IPS DF 6.9 (cell line): ENCODE measurements around the gene ZCCHC17.

ENCODE experiments used
- DNase-seq: peaks from one replicate; pipeline ENCODE4 v3.0.0-alpha.2; 2013; ENCODE audit warnings: low read depth, low spot score
- H3K27ac ChIP-seq: one replicate; pipeline ENCODE4 v1.5.1; 2013; ENCODE audit warnings: low read length, control low read depth
- H3K27me3 ChIP-seq: 2 replicates; pipeline ENCODE4 v1.6.1; 2013; ENCODE audit warnings: mild to moderate bottlenecking, low read length; ENCODE audit not compliant: control insufficient read depth, insufficient read depth
- H3K36me3 ChIP-seq: 2 replicates; pipeline ENCODE4 v1.6.1; 2013; ENCODE audit warnings: low read length; ENCODE audit not compliant: control insufficient read depth, insufficient read depth
- H3K4me1 ChIP-seq: 2 replicates; pipeline ENCODE4 v1.6.1; 2013; ENCODE audit warnings: low read length; ENCODE audit not compliant: control insufficient read depth, insufficient read depth
- H3K4me3 ChIP-seq: 2 replicates; pipeline ENCODE4 v1.5.1; 2013; ENCODE audit warnings: mild to moderate bottlenecking, low read length
- H3K9me3 ChIP-seq: 2 replicates; pipeline ENCODE4 v1.6.1; 2013; ENCODE audit warnings: low read length, inconsistent platforms; ENCODE audit not compliant: control insufficient read depth, insufficient read depth
- WGBS: extraction: QIAGEN DNeasy Blood & Tissue Kit; methylation state at CpG from one replicate; pipeline ENCODE4 v1.1.7; 2013; ENCODE audit warnings: mixed read lengths, missing lambda C conversion rate; ENCODE audit not compliant: insufficient read length, insufficient coverage; 5-methylcytosine and 5-hydroxymethylcytosine counted together

The ZCCHC17 gene

DNA sequence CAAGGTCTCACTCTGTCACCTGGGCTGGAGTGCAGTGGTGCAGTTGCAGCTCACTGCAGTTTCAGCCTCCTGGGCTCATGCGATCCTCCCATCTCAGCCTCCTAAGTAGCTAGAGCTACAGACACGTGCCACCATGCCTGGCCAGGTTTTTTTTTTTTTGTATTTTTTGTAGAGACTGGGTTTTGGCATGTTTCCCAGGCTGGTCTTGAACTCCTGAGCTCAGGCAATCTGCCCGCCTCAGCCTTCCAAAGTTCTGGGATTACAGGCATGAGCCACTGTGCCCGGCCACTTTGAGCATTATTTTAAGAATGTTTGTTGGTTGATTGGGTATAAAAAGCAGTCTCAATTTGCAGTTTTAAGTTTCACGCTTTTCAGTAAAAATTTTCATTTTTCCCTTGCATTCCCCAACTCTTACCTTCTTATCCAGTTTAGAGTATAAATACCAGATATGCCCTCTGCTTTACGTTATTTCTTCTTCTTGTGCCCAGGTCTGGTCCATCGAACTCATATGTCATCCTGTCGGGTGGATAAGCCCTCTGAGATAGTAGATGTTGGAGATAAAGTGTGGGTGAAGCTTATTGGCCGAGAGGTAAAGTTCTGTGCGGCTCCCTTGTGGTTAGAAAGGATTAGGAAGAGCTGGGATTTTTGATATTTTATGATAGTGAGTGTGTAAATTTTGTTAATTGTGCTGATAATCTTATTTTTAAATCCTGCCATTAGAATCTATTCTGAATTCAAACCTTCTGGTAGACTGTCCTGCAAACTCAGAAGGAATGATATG lies 40.0 kb downstream of the ZCCHC17 start:
- Histone ChIP-seq H3K36me3 (no peaks in the 10 kb centered on the region; the same call in 1 of the 2 replicates), H3K27ac (no peak overlapping the region), H3K27me3 (no peaks in the 10 kb centered on the region), H3K4me1 (no peaks in the 10 kb centered on the region), H3K4me3 (no peak overlapping the region), H3K9me3 (no peaks in the 10 kb centered on the region)
- no peak for DNase-seq
- 100% methylated on average over 2 of the region's 10 CpGs for WGBS

GRCh38 chr1:31344503-31344902 lies 47.7 kb downstream of the ZCCHC17 start:
- H3K4me1 ChIP-seq = no peaks in the 10 kb centered on the region
- no peak overlapping the region for H3K4me3 ChIP-seq
- no peak overlapping the region for H3K27ac ChIP-seq
- H3K36me3 ChIP-seq = no peaks in the 10 kb centered on the region
- H3K27me3 ChIP-seq = no peaks in the 10 kb centered on the region
- no peaks in the 10 kb centered on the region for H3K9me3 ChIP-seq
- no peak for DNase-seq
- 100% methylated on average over 1 of the region's 1 CpG for WGBS

- H3K27me3 ChIP-seq = no peaks in the 10 kb centered on the region
- no peak for DNase-seq
- H3K4me1 ChIP-seq = no peaks in the 10 kb centered on the region
- H3K36me3 ChIP-seq = no peaks in the 10 kb centered on the region
- H3K27ac ChIP-seq = no peak overlapping the region
- H3K9me3 ChIP-seq = no peaks in the 10 kb centered on the region
- no CpG with 5 or more reads among the region's 2 CpGs for WGBS
- no peak overlapping the region for H3K4me3 ChIP-seq
These were observed 48.8 kb downstream of the ZCCHC17 start for GRCh38 chr1:31345635-31346034.

DNA sequence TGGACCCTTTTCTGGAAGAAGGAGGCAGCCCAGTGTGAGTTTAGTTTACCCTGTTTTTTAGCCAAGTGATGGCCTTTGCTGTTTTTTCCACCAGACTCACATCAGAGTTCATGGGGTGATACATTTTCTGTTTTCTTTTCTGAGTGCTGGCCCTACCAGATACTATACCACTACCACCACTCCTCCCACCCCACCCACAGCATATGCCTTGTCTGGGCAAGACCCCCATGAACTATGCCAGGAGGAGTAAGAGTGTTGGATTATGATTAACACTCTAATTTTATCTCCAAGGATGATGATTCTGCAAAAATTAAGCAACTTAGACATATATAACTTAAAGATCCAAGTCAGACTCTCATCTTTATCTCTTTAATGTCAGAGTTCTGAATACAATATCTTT lies 50.0 kb downstream of the ZCCHC17 start:
- H3K36me3 ChIP-seq = no peaks in the 10 kb centered on the region; the same call in 1 of the 2 replicates
- DNase-seq = no peak

DNA sequence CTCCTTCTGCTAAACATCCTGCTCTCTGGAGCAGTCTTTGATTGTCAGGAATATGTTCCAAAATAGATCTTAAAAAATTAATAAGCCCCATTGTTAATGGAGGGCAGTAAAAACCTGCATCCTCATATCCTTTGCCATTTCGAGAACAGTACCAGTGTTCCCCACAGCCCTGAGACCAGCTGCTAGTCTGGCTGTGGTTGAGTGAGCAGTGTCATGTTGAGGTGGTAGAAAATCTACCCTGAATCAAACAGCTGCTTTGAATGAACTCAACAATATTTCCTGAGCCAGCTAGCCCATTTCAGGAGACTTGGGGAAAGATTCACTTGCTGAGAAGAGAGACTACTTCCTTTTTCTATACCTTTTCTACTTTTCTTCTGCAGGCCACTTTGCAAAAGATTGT lies 51.6 kb downstream of the ZCCHC17 start:
- WGBS = no CpG with 5 or more reads among the region's 1 CpG
- DNase-seq = no peak
- Histone ChIP-seq H3K4me1 (no peaks in the 10 kb centered on the region), H3K36me3 (no peaks in the 10 kb centered on the region; the same call in 1 of the 2 replicates), H3K27me3 (no peaks in the 10 kb centered on the region), H3K9me3 (no peaks in the 10 kb centered on the region), H3K4me3 (no peak overlapping the region), H3K27ac (no peak overlapping the region)

More for the DNA sequence above, 50.0 kb downstream of the ZCCHC17 start:
- Histone ChIP-seq H3K4me1 (no peaks in the 10 kb centered on the region), H3K27me3 (no peaks in the 10 kb centered on the region), H3K4me3 (no peak overlapping the region), H3K27ac (no peak overlapping the region), H3K9me3 (no peaks in the 10 kb centered on the region)

DNA sequence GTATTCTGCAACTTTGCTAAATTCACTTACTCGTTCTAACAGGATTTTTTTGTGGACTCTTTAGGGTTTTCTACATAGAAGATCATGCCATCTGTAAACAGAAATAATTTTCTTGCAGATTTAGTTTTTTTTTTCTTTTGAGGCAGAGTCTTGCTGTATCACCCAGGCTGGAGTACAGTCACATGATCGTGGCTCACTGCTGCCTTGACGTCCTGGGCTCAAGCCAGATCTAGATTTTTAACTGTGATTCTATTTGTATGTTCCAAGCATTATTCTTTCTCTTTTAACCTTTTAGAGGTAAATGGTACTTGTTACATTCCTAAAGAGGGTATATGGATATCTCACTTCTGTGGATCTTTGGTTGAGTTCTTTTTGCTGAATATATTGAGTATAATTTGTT lies 57.5 kb downstream of the ZCCHC17 start:
- no peaks in the 10 kb centered on the region; the same call in 1 of the 2 replicates for H3K27me3 ChIP-seq
- no CpG with 5 or more reads among the region's 3 CpGs for WGBS
- DNase-seq = no peak
- no peak overlapping the region for H3K27ac ChIP-seq
- H3K36me3 ChIP-seq = no peaks in the 10 kb centered on the region; the same call in 1 of the 2 replicates
- no peaks in the 10 kb centered on the region for H3K4me1 ChIP-seq
- H3K9me3 ChIP-seq = no peaks in the 10 kb centered on the region
- no peak overlapping the region for H3K4me3 ChIP-seq

- no peaks in the 10 kb centered on the region; the same call in 1 of the 2 replicates for H3K36me3 ChIP-seq
- no peaks in the 10 kb centered on the region for H3K4me1 ChIP-seq
- no peak overlapping the region for H3K27ac ChIP-seq
- H3K9me3 ChIP-seq = no peaks in the 10 kb centered on the region
- no CpG with 5 or more reads among the region's 2 CpGs for WGBS
- H3K4me3 ChIP-seq = no peak overlapping the region
- DNase-seq = no peak
- no peaks in the 10 kb centered on the region; the same call in 1 of the 2 replicates for H3K27me3 ChIP-seq
These were observed 59.6 kb downstream of the ZCCHC17 start for GRCh38 chr1:31356427-31356826.

GRCh38 chr1:31361607-31362006 lies 64.8 kb downstream of the ZCCHC17 start:
- 0 out of 2 replicates have a peak, but pooled peaks cover 5% of the 10 kb centered on the region for H3K36me3 ChIP-seq
- no CpG with 5 or more reads among the region's 6 CpGs for WGBS

GRCh38 chr1:31362032-31362431 lies 65.2 kb downstream of the ZCCHC17 start:
- H3K36me3 ChIP-seq = 0 out of 2 replicates have a peak, but pooled peaks cover 5% of the 10 kb centered on the region
- peaks cover 4% of the 10 kb centered on the region; the same call in 1 of the 2 replicates for H3K4me1 ChIP-seq
- no CpG with 5 or more reads among the region's 3 CpGs for WGBS
- no peak for DNase-seq
- no peaks in the 10 kb centered on the region; the same call in 1 of the 2 replicates for H3K27me3 ChIP-seq
- H3K9me3 ChIP-seq = no peaks in the 10 kb centered on the region
- no peak overlapping the region for H3K4me3 ChIP-seq
- no peak overlapping the region for H3K27ac ChIP-seq

More at GRCh38 chr1:31361607-31362006, 64.8 kb downstream of the ZCCHC17 start:
- Histone ChIP-seq H3K9me3 (no peaks in the 10 kb centered on the region), H3K27ac (no peak overlapping the region), H3K4me3 (no peak overlapping the region), H3K4me1 (peaks cover 3% of the 10 kb centered on the region; the same call in 1 of the 2 replicates), H3K27me3 (no peaks in the 10 kb centered on the region; the same call in 1 of the 2 replicates)
- no peak for DNase-seq

DNA sequence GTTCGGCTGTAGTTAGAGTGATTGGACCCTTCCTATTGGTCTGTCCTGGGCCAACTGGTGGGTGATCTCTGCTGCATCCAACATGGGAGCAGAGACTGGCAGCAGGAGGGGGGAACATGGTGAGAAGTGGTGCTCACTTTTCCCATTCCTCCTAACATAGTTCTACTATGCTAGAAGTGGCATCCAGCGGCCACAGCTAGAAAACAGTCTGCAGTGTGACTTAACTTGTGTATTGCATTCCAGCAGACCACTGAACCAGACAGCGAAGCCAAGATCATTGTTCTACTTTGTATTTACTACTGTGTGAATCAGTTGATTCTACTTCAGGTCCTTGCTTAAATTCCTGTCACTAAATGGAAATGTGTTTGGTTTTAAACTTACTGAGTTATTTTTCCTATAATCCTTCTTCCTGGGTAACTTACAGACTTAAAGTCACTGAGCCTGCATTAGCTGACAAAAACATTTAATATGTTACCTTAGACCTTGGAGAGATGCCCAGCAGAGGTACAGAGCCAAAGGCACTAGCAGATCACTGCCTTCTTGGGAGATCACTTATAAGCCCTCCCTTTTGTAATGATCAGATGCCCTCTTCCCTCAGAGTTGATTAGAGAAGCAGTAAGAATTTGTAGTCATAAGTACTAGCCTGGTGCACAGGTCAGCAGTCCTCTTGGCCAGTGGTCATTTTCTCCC lies 67.9 kb downstream of the ZCCHC17 start:
- 0 out of 2 replicates have a peak, but pooled peaks cover 5% of the 10 kb centered on the region for H3K36me3 ChIP-seq
- WGBS = no CpG with 5 or more reads among the region's 3 CpGs
- H3K9me3 ChIP-seq = no peaks in the 10 kb centered on the region

More for the DNA sequence above, 67.9 kb downstream of the ZCCHC17 start:
- H3K4me1 ChIP-seq = peaks cover 4% of the 10 kb centered on the region; the same call in 1 of the 2 replicates
- H3K27me3 ChIP-seq = no peaks in the 10 kb centered on the region
- no peak overlapping the region for H3K4me3 ChIP-seq
- H3K27ac ChIP-seq = no peak overlapping the region
- no peak for DNase-seq
